ENCODE results near the gene YIPF7.

- TF ChIP-seq CTCF (IDR thresholded peaks at IDR 0.05) = no peak
- no peak for TF ChIP-seq POLR2A (IDR thresholded peaks at IDR 0.05)
These were observed 577 bp upstream of the YIPF7 start for GRCh38 chr4:44652002-44652401.
